Left renal pelvis (tissue), 4 donors: ENCODE measurements around the gene EML1. TPM values are rescaled to one million over a fixed set of nuclear protein-coding genes. Genes with fewer than 3 reads are reported as not detected.

Experiments
- DNase-seq, 4 donors: peaks; one replicate each; pipeline ENCODE4 v3.0.0-alpha.2; 2013; ENCODE audit warnings: low read depth in 4 of 4, low spot score in 3 of 4
- polyA plus RNA-seq, 4 donors: library from polyadenylated mRNA; unstranded; fragments of 120-200 nt; gene quantifications; one replicate each; pipeline ENCODE4 v1.2.1, GENCODE V29; 2013; ENCODE audit not compliant: insufficient read length in 4 of 4

The EML1 gene
- polyA plus RNA-seq, 4 donors: 30.3 to 47.0 (median 39.7) TPM

- no peak for DNase-seq
Observed at GRCh38 chr14:99889268-99889667, 96.1 kb downstream of the EML1 start.

- DNase-seq: no peak
Observed at GRCh38 chr14:99891266-99891665, 98.1 kb downstream of the EML1 start.

- no peak for DNase-seq
Observed at GRCh38 chr14:99891900-99892299, 98.7 kb downstream of the EML1 start.

GRCh38 chr14:99892406-99892805 is 99.2 kb downstream of the EML1 start:
- DNase-seq: no peak

GRCh38 chr14:99896361-99896760 is 103.1 kb downstream of the EML1 start:
- DNase-seq: no peak

GRCh38 chr14:99899578-99900178 is 106.5 kb downstream of the EML1 start:
- DNase-seq: no peak

GRCh38 chr14:99902925-99903324 is 109.7 kb downstream of the EML1 start:
- DNase-seq: no peak

- DNase-seq: no peak
Observed at GRCh38 chr14:99904506-99904905, 111.3 kb downstream of the EML1 start.

GRCh38 chr14:99905121-99905520 is 111.9 kb downstream of the EML1 start:
- DNase-seq: no peak

- no peak for DNase-seq
Observed at GRCh38 chr14:99907761-99908652, 114.8 kb downstream of the EML1 start.

GRCh38 chr14:99908653-99909250 is 115.5 kb downstream of the EML1 start:
- DNase-seq: no peak

- no peak for DNase-seq
Observed at GRCh38 chr14:99909513-99910064, 116.4 kb downstream of the EML1 start.

- DNase-seq: no peak
Observed at GRCh38 chr14:99910337-99911309, 117.4 kb downstream of the EML1 start.

- no peak for DNase-seq
Observed at GRCh38 chr14:99915305-99916090, 122.3 kb downstream of the EML1 start.

GRCh38 chr14:99916091-99916383 is 122.8 kb downstream of the EML1 start:
- no peak for DNase-seq

- no peak for DNase-seq
Observed at GRCh38 chr14:99918781-99919180, 125.6 kb downstream of the EML1 start.

- no peak for DNase-seq
Observed at GRCh38 chr14:99921425-99921824, 128.2 kb downstream of the EML1 start.

- DNase-seq: no peak
Observed at GRCh38 chr14:99924379-99924778, 131.2 kb downstream of the EML1 start.

- DNase-seq: no peak
Observed at GRCh38 chr14:99925471-99925870, 132.3 kb downstream of the EML1 start.

- no peak for DNase-seq
Observed at GRCh38 chr14:99928963-99929362, 135.8 kb downstream of the EML1 start.
